Right ventricle myocardium superior (tissue), 1 donor: ENCODE results near the gene TMEM271. TPM values are rescaled to one million over a fixed set of nuclear protein-coding genes. Genes with fewer than 3 reads are reported as not detected.

Source experiments
- ATAC-seq: fragments of 200-7000 bp; cut with Tn5 transposase; one replicate; pipeline ENCODE4 v1.9.1; 2020; ENCODE audit warnings: mild to moderate bottlenecking; ENCODE audit not compliant: poor library complexity
- DNase-seq: peaks from one replicate; pipeline ENCODE4 v3.0.0-alpha.2; 2020
- intact Hi-C: fragments of 100-400 bp; cut with DNase I; formaldehyde crosslinking; loops from one replicate; pipeline ENCODE4 v1.11.2; 2022
- long read RNA-seq: library from polyadenylated mRNA; unstranded; transcript quantifications from one replicate; pipeline ENCODE4 v2.0.0, GENCODE V29; 2021
- total RNA-seq: library from RNA; stranded (reverse); fragmentation: NEBNext Ultra II Directional; extraction: Animal tissue kit (Norgen Biotek cat#: 25700); gene quantifications from one replicate; pipeline ENCODE4 v1.2.1, GENCODE V29; 2021
- donor health status: DM: no; HTN: yes; CAD: no; lungs with severe emphysema.

Gene TMEM271
- not detected for total RNA-seq
- long read RNA-seq: 0 reads

DNA sequence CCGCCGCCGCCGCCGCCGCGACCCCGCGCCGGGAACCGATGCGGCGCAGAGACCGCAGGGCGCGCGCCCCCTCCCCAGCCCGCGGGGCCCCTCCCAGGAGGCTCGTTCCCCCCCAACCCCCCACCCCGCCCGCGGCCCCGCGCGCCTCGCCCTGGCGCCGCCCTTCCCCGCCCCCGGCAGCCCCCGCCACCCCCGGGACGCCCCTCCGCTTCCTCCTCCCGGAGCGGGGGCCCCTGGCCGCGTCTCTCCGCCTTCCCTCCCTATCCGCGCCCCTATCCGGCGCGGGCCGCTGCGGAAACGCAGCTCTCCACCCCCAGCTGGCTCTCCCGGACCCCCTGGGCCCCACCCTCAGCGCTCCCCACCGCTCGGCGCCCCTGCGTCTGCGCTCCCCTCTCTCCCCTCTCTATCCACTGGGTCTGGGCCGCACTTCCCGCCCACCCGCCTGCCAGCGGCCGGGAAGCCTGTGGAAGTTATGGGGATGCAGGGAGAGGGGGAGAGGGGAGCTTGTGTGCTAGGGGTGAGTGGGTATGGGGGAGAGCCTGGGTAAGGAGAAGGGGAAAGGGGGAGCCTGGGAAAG is at the start of gene TMEM271:
TSS of gene TMEM271 (minus strand) at position 51 of the 577 bp plus-strand sequence. CDS start 233 bp downstream, outside the sequence.
- intact Hi-C loops: no loop called here
- DNase-seq (no peak), ATAC-seq (no peak)

- peak; percentile 30 for DNase-seq
- intact Hi-C loops: no loop called here
- ATAC-seq: no peak
Observed at GRCh38 chr4:625631-626161, 49.6 kb upstream of the TMEM271 start.

GRCh38 chr4:624705-625590 is 48.9 kb upstream of the TMEM271 start, which contains the start of gene PDE6B:
Gene PDE6B (plus strand): TSS chr4:625573. CDS start chr4:625627, 54 bp downstream.
- intact Hi-C loops: no loop called here
- no peak for ATAC-seq

DNA sequence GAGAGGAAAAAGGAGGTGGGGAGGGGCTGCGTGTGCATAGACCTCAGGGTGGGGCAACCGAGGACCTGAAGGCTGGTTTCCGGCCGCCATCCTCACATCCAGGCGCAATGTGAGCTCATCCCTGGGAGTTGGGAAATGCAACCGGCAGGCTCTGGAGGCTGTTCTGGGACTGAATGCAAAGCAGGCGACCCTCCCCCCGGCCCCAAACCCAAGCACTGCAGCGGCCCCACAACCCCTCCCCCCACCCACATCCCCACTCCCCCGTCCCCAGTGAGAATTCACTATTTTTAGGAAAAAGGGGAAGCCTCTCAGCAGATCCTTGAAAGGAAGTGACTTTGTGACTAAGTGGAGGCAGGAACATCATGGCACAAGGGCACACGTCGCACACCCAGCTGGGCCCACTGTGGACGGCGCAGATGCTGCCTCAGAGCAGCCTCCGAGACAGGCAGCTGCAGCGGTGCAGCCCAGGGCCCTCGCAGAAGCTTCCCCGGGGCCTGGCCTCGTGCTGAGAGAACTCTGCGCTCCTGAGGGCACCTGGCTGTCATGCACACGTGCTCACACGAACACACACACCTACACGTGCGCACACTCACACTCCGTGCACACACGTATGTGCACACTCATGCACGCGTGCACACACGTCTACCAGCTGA is 47.9 kb upstream of the TMEM271 start:
- DNase-seq (peak; percentile 18), ATAC-seq (no peak)
- intact Hi-C loops: no loop called here

More at GRCh38 chr4:624705-625590, 48.9 kb upstream of the TMEM271 start, which contains the start of gene PDE6B:
- peak; percentile 38 for DNase-seq

DNA sequence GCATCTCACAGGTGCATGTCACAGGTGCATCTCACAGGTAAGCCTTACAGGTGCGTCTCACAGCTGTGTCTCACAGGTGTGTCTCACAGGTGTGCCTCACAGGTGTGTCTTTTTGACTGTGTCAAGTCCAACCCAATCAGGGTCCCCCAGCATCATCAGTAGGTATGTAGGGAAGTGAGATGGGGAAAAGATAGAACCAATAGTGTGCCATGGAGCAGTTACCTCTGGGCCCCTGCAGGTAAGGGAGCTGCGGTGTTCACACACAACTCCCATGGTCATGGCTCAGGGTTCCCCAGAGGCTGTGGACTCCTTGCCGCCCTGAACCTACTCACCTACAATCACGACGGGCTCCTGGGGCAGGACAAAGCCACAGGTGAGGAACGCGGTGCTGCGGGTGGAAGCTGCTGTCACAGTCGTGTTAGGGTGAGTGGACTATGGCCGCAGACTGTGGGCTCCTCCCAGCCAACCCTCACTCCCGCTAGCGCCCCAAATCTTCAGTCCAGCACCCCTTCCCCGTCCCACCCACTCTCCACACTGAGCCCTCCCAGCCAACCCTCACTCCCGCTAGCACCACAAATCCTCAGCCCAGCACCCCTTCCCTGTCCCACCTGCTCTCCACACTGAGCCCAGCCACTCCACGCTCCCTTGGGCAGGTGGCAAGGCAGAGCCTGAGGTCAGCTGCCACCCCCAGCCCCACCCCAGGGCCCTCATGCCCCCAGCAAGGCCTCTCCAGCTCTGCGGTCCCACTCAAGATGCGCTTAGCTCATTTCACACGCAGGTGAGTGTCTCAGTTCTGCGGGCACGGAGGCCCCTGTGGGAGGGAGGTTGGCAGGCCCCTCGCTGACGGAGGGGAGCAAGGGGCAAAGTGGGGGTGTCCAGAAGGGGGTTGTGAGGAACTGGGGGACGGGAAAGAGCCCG is 47.2 kb upstream of the TMEM271 start:
- intact Hi-C loops: no loop called here
- ATAC-seq: no peak
- DNase-seq: peak; percentile 20

- intact Hi-C loops: no loop called here
- peak; percentile 13 for DNase-seq
- ATAC-seq: no peak
Observed at GRCh38 chr4:622071-622995, 46.2 kb upstream of the TMEM271 start.

DNA sequence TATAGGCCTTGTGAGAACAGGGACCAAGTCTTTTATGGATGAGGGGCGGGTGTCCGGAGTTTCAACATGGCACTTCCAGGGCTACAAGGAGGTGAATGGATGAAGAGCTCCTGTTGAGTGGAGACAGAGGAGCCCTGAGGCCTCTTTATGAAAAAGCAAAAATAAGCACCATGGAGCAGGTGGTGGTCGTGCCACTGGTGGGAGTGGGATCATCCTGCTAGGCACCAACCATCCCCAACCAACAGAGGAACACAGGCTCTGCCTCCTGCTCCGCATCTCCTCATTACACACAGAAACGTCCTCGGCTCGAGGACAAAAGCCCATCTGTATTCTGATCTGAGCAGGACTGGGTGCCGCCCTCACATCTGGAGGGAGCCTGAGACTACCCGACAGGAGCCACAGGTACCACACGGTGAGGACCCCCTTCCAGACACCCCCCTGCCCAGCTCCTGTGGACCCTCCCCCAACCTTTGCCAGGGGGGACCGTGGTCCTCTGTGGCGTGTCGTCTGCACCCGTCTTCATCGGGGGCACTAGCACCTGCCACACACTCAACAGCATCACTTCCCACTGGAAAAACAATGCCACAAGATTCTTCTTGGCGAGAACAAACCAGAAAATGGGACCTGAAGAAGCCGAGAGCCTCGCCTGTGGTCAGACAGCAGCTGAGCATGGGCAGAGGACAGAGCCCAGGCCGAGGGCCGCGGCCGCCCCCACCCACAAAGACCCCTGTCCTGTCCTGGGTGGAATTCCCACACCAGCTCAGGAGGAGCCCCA is 45.4 kb upstream of the TMEM271 start:
- ATAC-seq (no peak), DNase-seq (peak; percentile 25)
- intact Hi-C loops: no loop called here

GRCh38 chr4:620851-621261 is 44.8 kb upstream of the TMEM271 start:
- intact Hi-C loops: no loop called here
- no peak for ATAC-seq

GRCh38 chr4:620201-620600 is 44.1 kb upstream of the TMEM271 start:
- peak; percentile 6 for DNase-seq
- ATAC-seq: no peak
- intact Hi-C loops: no loop called here

More at GRCh38 chr4:620851-621261, 44.8 kb upstream of the TMEM271 start:
- peak; percentile 22 for DNase-seq

GRCh38 chr4:617644-618641 is 41.8 kb upstream of the TMEM271 start:
- no peak for ATAC-seq
- DNase-seq: no peak
- intact Hi-C loops: no loop called here

DNA sequence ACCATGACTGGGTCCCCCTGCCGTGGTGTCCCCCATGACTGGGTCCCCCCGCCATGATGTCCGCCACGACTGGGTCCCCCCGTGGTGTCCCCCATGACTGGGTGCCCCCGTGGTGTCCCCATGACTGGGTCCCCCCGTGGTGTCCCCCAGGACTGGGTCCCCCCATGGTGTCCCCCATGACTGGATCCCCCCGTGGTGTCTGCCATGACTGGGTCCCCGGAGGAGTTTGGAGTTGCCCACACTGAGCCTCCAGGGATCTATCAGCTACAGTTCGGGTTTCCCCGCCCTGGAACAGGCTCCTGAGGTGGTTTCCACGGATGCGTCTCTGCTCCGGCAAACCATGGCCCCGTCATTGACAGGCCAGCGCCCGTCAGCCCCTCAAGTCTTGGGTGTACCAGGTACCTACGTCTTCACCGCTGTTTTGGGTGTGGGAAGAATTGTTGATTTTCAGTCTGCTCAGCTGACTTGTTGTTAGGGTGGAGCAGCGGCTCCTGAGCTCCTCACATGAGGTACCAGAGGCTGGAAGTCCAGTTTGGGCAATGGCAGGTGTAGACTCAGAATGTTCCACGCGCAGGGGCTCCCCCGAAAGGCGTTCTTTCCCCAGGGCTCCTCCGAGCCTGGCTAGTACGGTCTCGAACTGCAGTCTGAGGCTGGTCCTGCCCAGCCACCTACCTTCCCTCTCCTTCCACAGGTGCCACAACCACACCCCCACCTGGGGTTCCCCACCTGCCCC is 41.0 kb upstream of the TMEM271 start:
- intact Hi-C loops: no loop called here
- no peak for ATAC-seq
- DNase-seq: no peak

GRCh38 chr4:616091-616490 is 40.0 kb upstream of the TMEM271 start:
- DNase-seq (no peak), ATAC-seq (no peak)
- intact Hi-C loops: no loop called here

GRCh38 chr4:613126-613525 is 37.0 kb upstream of the TMEM271 start:
- intact Hi-C loops: no loop called here
- no peak for ATAC-seq
- no peak for DNase-seq

- intact Hi-C loops: no loop called here
- ATAC-seq: no peak
- DNase-seq: peak; percentile 30
Observed at GRCh38 chr4:612749-613125, 36.6 kb upstream of the TMEM271 start.
